K562 (cell line): ENCODE results near the gene AHCYL2. TPM values are rescaled to one million over a fixed set of nuclear protein-coding genes. Genes with fewer than 3 reads are reported as not detected.

Source experiments
- ATAC-seq: fragments of 200-7000 bp; cut with Tn5 transposase; 3 replicates; pipeline ENCODE4 v1.9.1; 2020; ENCODE audit warnings: moderate library complexity
- BruUV-seq: library from RNA; stranded (reverse); fragments of 400-500 nt; replicated peaks from 2 replicates; lab custom pipeline; 2021; lab: Mats Ljungman, UMichigan
- CTCF ChIA-PET: fragments of 300-600 bp; formaldehyde crosslinking; extraction: SDS; loops from one replicate; lab custom pipeline; 2021; ENCODE audit warnings: low intra/inter-chr PET ratio; lab: Yijun Ruan, JAX
- POLR2A ChIA-PET: fragments of 300-600, 350-650 bp; sonication (Branson Sonifier 250); formaldehyde crosslinking; extraction: SDS; loops from one replicate; lab custom pipeline; 2021; ENCODE audit warnings: antibody characterized with exemption, inconsistent platforms; lab: Yijun Ruan, JAX
- DNase-seq, 4 experiments: peaks; one replicate each; pipeline versions ENCODE4 v3.0.0 to v3.0.0-alpha.2; 2011 to 2018; ENCODE audit warnings: low spot score in 3 of 4, mixed read lengths in 3 of 4; ENCODE audit errors: extremely low read depth in 1 of 4
- FAIRE-seq: peaks from 2 replicates; lab custom pipeline; 2011; peaks lifted over from hg19 to GRCh38; lab: Jason Lieb, UNC
- H2AFZ ChIP-seq: 2 replicates; pipeline ENCODE4 v1.6.0; 2011; ENCODE audit warnings: low read depth, low read length, control low read depth, inconsistent platforms
- H3K27ac ChIP-seq: fragments of 200-600 bp; 3 replicates; pipeline ENCODE4 v1.8.0; 2011; ENCODE audit warnings: low read depth, mild to moderate bottlenecking, control low read depth, inconsistent platforms, low read length, moderate library complexity, mixed read lengths; ENCODE audit errors: extremely low read depth
- H3K27me3 ChIP-seq, 2 experiments: fragments of 300-600 bp in 1 of 2; 2 replicates in 1 of 2; 3 replicates in 1 of 2; pipeline versions ENCODE4 v1.6.0 to v1.8.0; 2011; ENCODE audit warnings: inconsistent platforms in 2 of 2, low read length in 2 of 2, mild to moderate bottlenecking in 1 of 2, mixed read lengths in 1 of 2, moderate library complexity in 1 of 2; ENCODE audit not compliant: control insufficient read depth in 2 of 2, insufficient read depth in 2 of 2
- H3K36me3 ChIP-seq: fragments of 300-600 bp; 3 replicates; pipeline ENCODE4 v1.8.0; 2011; ENCODE audit warnings: mild to moderate bottlenecking, low read length, inconsistent platforms; ENCODE audit not compliant: control insufficient read depth, insufficient read depth
- H3K4me1 ChIP-seq, 2 experiments: fragments of 200-600 bp in 1 of 2; replicated peaks in 1 of 2; 2 replicates in 1 of 2; 3 replicates in 1 of 2; pipeline versions ENCODE4 v1.5.1 to v1.8.0; 2011; ENCODE audit warnings: inconsistent platforms in 2 of 2, low read length in 2 of 2, mild to moderate bottlenecking in 1 of 2, mixed read lengths in 1 of 2, moderate library complexity in 1 of 2; ENCODE audit not compliant: control insufficient read depth in 2 of 2, insufficient read depth in 2 of 2
- H3K4me2 ChIP-seq: 2 replicates; pipeline ENCODE4 v1.6.1; 2011; ENCODE audit warnings: low read length, control low read depth, inconsistent platforms, mixed read lengths; ENCODE audit not compliant: insufficient read depth
- H3K4me3 ChIP-seq: fragments of 200-600 bp; sonication (generic), shearing (Covaris generic); 2 replicates; pipeline ENCODE4 v1.5.1; 2016; ENCODE audit warnings: control low read depth, inconsistent platforms
- H3K79me2 ChIP-seq: fragments of 200-600 bp; 3 replicates; pipeline ENCODE4 v1.8.0; 2011; ENCODE audit warnings: low read length, inconsistent platforms; ENCODE audit not compliant: control insufficient read depth, insufficient read depth
- H3K9ac ChIP-seq, 2 experiments: 2 replicates each; pipeline versions ENCODE4 v1.6.0 to v1.6.1; 2011; ENCODE audit warnings: low read depth in 2 of 2, low read length in 2 of 2, control low read depth in 1 of 2, inconsistent platforms in 1 of 2, mild to moderate bottlenecking in 1 of 2, mixed read lengths in 1 of 2; ENCODE audit not compliant: insufficient read depth in 1 of 2
- H3K9me1 ChIP-seq: one replicate; pipeline ENCODE4 v1.6.0; 2011; ENCODE audit warnings: inconsistent platforms, mild to moderate bottlenecking, low read length, moderate library complexity; ENCODE audit not compliant: control insufficient read depth, insufficient read depth
- H3K9me3 ChIP-seq: replicated peaks from 2 replicates; pipeline ENCODE4 v1.5.1; 2011; ENCODE audit warnings: low read depth, low read length, inconsistent platforms; ENCODE audit not compliant: control insufficient read depth, insufficient read depth
- H4K20me1 ChIP-seq: replicated peaks from 2 replicates; pipeline ENCODE4 v1.6.1; 2011; ENCODE audit warnings: low read length, inconsistent platforms, mixed read lengths; ENCODE audit not compliant: control insufficient read depth, insufficient read depth
- CEBPB ChIP-seq: fragments of 450-650 bp; IDR thresholded peaks from 2 replicates; pipeline ENCODE4 v1.6.1; 2016; ENCODE audit warnings: missing genetic modification characterization, missing compliant biosample characterization
- CEBPG ChIP-seq, 3 experiments: fragments of 200-800 bp in 1 of 3; sonication (Bioruptor generic) in 1 of 3; sonication (generic) in 1 of 3; formaldehyde crosslinking in 1 of 3; IDR thresholded peaks in 2 of 3; conservative IDR thresholded peaks in 1 of 3; 2 replicates each; pipeline versions ENCODE4 v1.6.1 to v1.8.0; 2016 to 2022; ENCODE audit warnings: missing compliant biosample characterization in 2 of 3, missing genetic modification characterization in 2 of 3, mild to moderate bottlenecking in 1 of 3, missing genetic modification reagents in 1 of 3
- GTF2E2 ChIP-seq: fragments of 200-800 bp; sonication (Bioruptor generic); IDR thresholded peaks from 2 replicates; pipeline ENCODE4 v1.6.1; 2016; ENCODE audit warnings: missing genetic modification characterization, missing compliant biosample characterization
- POLR3G ChIP-seq: IDR thresholded peaks from 2 replicates; pipeline ENCODE4 v1.6.1; 2011; ENCODE audit not compliant: insufficient read length, insufficient replicate concordance; ENCODE audit errors: extremely low read depth
- STAT6 ChIP-seq: sonication (generic); formaldehyde crosslinking; IDR thresholded peaks from 2 replicates; pipeline ENCODE4 v1.8.1; 2023; ENCODE audit warnings: mild to moderate bottlenecking, missing genetic modification reagents
- WGBS: fragments of 100-300 bp; shearing (Covaris generic); methylation state at CpG from one replicate; pipeline ENCODE4 v1.1.6; 2016; ENCODE audit warnings: low coverage, mixed read lengths; ENCODE audit not compliant: insufficient coverage; ENCODE audit errors: missing lambda C conversion rate; 5-methylcytosine and 5-hydroxymethylcytosine counted together
- in situ Hi-C: fragments of 300-500 bp; cut with MboI; formaldehyde crosslinking; loops from 4 replicates; pipeline ENCODE4 v1.15.0; 2018; ENCODE audit warnings: inconsistent platforms, mixed read lengths
- intact Hi-C: fragments of 100-400 bp; cut with micrococcal nuclease; formaldehyde crosslinking; loops from 2 replicates; pipeline ENCODE4 v1.14.2; 2022
- polyA plus RNA-seq, 8 experiments: library from polyadenylated mRNA; depleted of rRNA in 4 of 8; stranded (reverse) in 5 of 8; unstranded in 3 of 8; fragments of >200 nt; fragmentation: Nextera tagmentation in 2 of 8; fragmentation: Illumina TruSeq in 1 of 8; extraction: Ambion mirVana in 2 of 8; extraction: Trizol in 1 of 8; gene quantifications; 2 replicates each; pipeline versions ENCODE4 v1.2.1 to v1.2.3, GENCODE V29; 2011 to 2014; ENCODE audit warnings: inconsistent platforms in 1 of 8, missing spikeins in 1 of 8
- total RNA-seq, 7 experiments: library from RNA; depleted of rRNA in 6 of 7; stranded (reverse); fragments of >200 nt in 6 of 7; fragmentation: Illumina TruSeq in 2 of 7; extraction: Trizol in 2 of 7; gene quantifications; 2 replicates each; pipeline versions ENCODE4 v1.2.1 to v1.2.3, GENCODE V29; 2011 to 2021; ENCODE audit warnings: low replicate concordance in 1 of 7

The AHCYL2 gene
- total and polyA plus RNA-seq, 9 of the 15 experiments (the other 6 are each of a cell fraction or from before 2014, with no cell fraction given): 0.93 to 10.5 (median 5.2) TPM

GRCh38 chr7:129228633-129229032 lies 3.8 kb downstream of the AHCYL2 start (continued):
- TF ChIP-seq STAT6 (CRISPR knock-in tag): no peak

- intact Hi-C loops (no loop called here), in situ Hi-C loops (no loop called here)
- Histone ChIP-seq H3K4me2 (no peak overlapping the region), H3K9ac (no peak overlapping the region), H3K4me1 (no peaks in the 10 kb centered on the region), H3K4me3 (no peak overlapping the region), H3K36me3 (no peaks in the 10 kb centered on the region), H3K79me2 (no peaks in the 10 kb centered on the region), H3K27ac (no peak overlapping the region), H3K27me3 (no peaks in the 10 kb centered on the region), H4K20me1 (no peaks in the 10 kb centered on the region), H3K9me1 (no peaks in the 10 kb centered on the region), H3K9me3 (no peaks in the 10 kb centered on the region), H2AFZ (no peak overlapping the region)
- BruUV-seq: no TSS peak
- WGBS: 48% methylated on average over 5 of the region's 5 CpGs
- DNase-seq (no peak), ATAC-seq (no peak), FAIRE-seq (no peak)
- POLR2A ChIA-PET: interaction anchor here (0.6 to 1.7 kb wide), 3 partner anchors 10 to 312 kb away, joined by 3 to 5 read pairs (median 4); no protein-coding TSS in a partner anchor
- TF ChIP-seq CEBPG (CRISPR knock-in tag; IDR thresholded peaks at IDR 0.05) (no peak), CEBPG (tag; conservative IDR thresholded peaks at IDR 0.05 in 1 of 2, IDR thresholded peaks at IDR 0.05 in 1 of 2) (peak in 1 of 2 experiments; percentile 53; a peak in 2 of 4 replicates), CEBPB (tag) (0 out of 2 replicates have a peak, but pooled peaks have one; percentile 30), GTF2E2 (tag) (no peak), POLR3G (no peak)
- CTCF ChIA-PET: no interaction called here
Observed at GRCh38 chr7:129231666-129232065, 6.8 kb downstream of the AHCYL2 start.
